ENCODE data around the gene TMEM120A.

GRCh38 chr7:75981453-75982305 lies 12.7 kb downstream of the TMEM120A start:
- TF ChIP-seq POLR2A (IDR thresholded peaks at IDR 0.05) = no peak
- TF ChIP-seq EP300 (IDR thresholded peaks at IDR 0.05) = no peak
- no peak for TF ChIP-seq CTCF (IDR thresholded peaks at IDR 0.05)

Data from ovary (tissue), 3 donors.